ENCODE measurements around the gene FURIN.
"Not testable (repeated sequence)": the region's sequence is repeated elsewhere in the genome, so short reads cannot be mapped to it uniquely, and the experiment has no call there.

The FURIN gene

DNA sequence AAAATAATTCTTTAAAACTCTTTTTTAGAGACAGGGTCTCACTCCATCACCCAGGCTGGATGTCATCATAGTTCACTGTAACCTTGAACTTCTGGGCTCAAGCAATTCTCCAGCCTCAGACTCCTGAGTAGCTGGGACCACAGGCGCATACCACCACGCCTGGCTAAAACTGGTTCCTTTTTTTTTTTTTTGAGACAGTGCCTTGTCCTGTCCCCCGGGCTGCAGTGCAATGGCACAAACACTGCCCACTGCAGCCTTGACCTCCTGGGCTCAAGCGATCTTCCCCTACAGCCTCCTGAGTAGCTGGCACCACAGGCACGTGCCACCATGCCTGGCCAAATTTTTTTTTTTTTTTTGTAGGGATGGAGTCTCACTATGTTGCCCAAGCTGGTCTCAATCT is 23.7 kb upstream of the FURIN start:
- no peak for DNase-seq (ENCODE audit: low read depth)

DNA sequence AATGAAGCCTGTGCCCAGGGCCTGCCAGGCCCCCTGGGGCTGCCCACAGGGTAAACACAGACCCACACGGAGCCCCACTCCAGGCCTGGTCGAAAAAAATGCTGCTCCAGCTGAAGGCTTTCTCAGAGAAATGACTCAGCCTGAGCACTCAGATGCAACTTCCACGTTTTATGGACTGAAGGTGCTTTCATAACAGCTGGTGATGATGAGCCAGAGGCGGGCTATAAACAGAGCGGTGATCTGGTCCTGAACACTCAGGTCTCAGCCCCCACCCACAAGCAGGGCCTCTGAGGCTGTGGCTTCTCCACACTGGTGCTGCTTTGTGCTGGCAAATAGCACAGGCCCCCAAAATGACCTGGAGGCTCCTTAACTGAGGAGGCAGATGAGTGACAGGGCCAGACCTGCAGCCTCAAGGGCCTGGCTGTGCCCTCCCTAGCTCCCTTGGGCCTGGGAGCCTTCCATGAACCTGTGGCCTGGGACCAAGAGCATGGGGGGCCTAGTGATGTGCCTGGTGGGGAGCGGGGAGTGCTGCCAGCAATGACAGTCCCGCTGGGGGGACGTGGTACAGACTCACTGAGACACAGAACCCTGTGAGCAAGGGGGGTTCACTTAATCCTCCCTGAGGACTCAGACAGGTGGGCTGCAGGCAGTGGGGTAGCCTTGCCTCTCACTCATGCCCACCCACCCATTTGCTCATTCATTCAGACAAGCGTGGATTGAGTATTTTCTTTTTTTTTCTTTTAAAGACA is 23.0 kb upstream of the FURIN start:
- DNase-seq (ENCODE audit: low read depth): no peak

DNA sequence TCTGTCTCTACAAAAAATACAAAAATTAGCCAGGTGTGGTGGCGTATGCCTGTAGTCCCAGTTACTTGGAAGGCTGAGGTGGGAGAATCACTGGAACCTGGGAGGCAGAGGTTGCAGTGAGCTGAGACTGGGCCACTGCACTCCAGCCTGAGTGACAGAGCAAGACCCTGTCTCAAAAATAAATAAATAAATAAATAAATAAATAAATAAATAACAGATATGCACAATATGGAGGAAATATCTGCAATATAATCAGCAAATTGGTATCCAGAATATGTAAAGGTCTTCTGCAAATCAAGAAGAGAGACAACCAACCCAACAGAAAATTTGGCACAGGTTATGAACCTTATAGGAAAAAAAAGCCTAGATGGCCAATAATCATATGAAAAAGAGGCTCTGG is 19.0 kb upstream of the FURIN start:
- DNase-seq (ENCODE audit: low read depth): not testable (repeated sequence)

DNA sequence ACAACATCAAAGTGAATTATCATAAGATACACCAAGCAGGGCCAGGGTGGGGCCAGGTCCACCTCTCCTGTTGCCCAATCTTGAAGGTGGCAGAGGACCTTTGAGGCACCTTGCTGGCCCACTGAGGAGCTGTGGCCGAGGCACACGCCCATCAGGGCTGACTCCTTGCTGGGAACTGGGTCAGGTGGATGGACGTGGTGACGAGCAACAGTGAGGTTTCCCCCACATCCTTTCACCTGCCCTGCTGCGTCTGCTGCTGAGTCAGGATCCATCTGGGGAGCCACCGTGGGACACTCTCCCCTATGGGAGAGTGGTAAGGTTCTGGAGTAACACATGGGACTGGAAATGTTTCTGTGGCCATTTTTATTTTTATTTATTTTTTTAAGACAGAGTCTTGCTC is 17.3 kb upstream of the FURIN start:
- no peak for DNase-seq (ENCODE audit: low read depth)

DNA sequence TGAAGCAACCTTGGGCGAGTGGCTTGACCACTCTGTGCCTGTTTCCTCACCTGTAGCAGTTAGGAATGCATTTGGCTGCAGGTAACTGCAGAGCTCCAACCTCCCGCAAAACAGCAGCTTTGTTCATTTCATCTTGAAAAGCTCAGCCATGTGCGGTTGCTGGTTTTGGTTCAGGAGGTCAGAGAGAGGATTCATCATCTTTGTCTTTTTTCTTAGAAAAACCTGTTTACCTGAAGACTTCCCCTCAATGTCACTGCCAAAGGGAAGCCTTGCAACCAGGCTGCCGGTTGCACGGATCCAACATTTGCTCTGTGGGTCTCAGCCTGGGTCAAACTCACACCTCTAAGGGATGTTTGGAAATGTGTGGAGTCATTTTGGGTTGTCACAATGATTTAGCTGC is 16.4 kb upstream of the FURIN start:
- DNase-seq (ENCODE audit: low read depth): no peak

DNA sequence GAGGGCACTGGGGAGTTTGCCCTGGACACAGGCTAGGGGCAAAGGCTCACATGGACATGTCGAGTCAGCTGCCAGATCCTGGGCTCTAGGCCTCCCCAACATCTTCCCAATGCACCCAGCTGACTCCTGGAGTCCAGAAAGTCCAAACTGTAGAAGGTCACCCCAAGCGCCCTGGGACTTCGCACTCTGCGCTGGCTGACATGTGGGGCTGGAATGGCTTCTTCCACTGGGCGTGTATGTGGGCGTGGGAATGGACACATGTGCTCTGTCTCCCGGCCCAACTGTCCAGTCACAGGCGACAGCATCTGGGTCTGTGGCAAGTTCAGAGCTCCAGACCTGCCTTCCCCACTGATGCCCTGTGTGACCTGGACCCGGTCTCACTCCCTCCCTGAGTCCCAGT is 13.2 kb upstream of the FURIN start:
- no peak for DNase-seq (ENCODE audit: low read depth)

DNA sequence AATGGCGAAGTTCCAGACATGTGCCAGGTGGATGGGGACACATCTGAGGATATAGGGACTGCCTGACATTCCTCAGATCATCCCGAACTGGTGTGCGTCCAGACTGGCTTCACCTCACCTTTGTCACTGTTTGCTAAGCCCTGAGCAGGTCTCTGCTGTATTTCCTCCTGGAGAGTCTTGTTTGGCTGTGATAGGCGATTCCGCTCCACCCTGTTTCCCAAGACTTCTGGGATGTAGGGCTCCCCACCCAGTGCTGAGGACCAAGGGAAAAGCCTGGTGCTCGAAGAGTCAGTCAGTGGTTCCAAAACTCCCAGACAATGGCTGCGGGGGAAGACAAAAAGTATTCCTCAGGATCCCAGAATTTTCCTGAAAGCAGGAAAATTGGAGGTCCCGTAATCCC is 11.1 kb upstream of the FURIN start:
- DNase-seq (ENCODE audit: low read depth): no peak

GRCh38 chr15:90857883-90858443 is 10.4 kb upstream of the FURIN start:
- no peak for DNase-seq (ENCODE audit: low read depth)

DNA sequence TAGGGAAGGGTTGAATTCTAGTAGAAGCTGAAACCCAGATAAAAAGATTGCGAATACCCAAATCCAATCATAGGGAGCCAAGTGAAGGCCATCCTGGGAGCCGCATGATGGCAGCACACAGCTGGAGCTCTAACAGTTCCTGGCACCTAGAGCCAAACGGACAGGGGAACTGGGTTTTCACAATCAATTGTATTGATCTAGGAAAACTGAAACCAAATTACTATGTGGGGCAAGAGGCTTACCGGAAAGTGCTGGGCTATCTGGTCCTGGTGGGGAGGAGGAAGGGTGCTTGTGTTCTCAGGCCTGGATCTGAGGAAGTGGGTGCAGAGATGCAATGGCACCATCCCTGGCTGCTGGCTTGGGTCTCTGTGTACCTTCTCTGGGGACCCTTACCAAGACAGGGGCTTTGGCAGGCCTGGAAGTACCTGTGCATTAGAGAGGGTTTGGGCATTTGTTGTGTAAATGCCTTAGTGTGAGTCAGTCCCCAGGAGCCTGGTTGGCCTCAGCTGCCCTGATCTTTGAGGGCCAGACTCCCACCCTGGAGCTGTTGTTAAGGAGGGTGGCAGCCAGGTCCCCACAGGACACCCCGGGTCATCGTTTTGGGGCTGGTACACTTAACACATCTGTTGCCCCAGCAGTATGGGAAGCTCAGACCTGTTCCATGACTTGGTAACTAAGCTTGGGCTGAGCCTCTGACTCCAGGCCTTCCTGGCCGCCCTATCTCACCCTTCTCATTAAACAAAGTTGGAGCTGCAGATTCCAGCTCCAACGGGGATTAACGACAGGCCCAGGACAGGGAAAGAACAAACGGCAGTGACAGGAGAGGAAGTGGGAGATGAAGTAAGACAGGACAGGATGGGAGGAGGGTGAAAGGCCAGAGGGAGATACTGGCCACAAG is 8.9 kb upstream of the FURIN start:
- DNase-seq (ENCODE audit: low read depth): no peak

DNA sequence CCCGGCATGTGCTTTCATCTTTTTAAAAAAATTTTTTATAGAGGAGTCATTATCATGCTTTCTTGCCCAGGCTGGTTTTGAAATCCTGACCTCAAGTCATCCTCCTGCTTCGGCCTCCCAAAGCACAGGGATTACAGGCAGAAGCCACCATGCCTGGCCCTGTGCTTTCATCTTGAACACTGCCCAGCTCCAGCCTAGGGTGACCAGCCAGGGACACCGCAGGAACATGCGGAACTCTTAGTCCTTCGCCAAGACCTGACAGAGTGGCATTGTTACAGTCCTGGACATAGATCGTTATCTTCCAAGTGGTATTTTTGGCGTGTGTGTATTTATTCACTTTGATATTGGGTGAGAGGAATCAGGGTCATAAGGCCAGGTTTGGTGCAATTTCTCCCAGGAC is 7.9 kb upstream of the FURIN start:
- DNase-seq (ENCODE audit: low read depth): no peak

DNA sequence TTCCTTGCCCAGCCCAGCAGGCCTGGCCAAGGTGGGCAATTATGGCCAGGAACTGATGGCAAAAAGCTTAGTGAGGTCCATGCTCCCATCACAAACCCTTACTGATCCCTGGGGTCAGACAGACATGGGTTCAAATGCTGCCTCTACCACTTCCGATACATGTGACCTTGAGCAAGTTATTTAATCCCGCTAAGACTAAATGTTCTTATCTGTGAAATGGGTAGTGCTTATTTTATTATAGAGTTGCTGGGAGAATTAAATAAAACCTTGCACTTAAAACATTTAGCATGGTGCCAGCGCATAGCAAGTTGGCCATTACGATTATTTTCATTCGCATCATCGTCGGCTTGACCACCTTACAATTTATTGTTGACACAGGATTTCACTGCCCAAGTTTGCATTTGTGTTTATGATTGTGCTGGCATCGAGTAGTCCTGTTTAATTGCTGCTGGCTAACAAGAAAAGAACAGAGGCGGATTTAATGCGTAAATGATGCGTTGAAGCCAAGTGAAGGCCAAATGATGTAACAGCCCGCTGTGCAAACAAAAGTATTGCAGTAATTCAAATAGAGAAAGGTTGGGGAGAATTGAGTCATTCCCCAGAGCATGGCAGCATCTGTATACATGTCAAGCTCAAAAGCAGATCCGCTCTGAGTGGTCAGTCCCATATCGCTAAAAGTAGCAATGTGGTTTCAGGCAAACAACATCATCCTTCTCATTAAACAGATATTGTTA is 7.3 kb upstream of the FURIN start:
- no peak for DNase-seq (ENCODE audit: low read depth)

DNA sequence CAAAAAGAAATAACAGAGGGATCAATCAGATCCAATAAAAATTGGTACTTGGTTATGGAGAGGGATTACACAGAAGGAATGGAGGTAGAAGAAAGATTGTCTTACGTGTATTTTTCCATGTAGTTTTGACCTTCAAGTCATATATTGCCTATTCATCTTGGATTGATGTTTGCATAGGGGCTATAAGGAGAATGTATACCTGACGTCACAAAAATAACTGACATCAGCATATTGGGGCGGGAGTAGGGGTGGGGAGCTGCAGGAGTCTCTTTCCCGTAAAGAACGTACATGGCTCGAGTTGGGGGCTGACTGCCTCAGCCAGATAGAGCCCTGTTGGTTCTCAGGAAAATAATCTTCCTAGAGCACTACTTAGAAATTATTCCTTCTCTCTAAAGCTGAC is 5.9 kb upstream of the FURIN start:
- no peak for DNase-seq (ENCODE audit: low read depth)

DNA sequence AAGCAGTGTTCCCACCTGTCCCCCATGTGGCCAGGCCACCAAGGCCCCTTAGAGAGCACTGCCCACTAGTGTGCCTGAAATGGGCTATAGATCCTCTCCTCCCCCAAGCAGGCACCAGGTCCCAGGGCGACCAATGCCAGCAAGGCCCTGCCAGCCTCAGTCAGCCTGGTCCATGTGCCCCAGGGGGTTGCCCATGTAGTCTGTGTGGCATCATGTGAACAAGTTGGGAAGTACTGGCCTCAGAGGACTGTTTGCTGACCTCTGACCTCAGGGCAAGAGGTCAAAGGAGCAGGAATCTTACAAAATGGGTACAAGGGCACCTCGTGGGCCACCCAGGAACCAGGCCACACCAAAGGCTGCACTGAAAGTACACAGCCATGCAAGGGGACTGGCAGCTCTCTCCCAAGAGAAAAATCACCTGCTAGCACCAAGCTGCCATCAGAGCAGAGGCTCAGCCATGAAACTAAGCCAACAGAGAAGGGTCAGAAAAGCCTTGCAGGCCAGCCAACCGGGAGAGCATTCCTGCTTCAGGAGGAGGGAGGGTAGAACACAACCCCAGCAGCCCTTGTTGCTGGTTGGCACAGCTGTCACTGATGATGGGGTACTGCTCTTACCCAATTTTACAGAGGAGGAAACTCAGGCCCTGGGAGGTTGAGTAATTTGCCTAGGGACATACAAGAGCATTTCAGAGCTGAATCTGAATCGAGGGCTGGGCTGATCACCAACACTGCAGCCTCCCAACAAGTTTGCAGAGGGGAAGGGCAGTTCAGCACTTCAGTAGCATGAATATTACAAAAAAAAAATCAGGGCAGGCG is 5.2 kb upstream of the FURIN start:
- DNase-seq (ENCODE audit: low read depth): no peak

GRCh38 chr15:90863987-90864386 is 4.4 kb upstream of the FURIN start:
- no peak for DNase-seq (ENCODE audit: low read depth)

- no peak for DNase-seq (ENCODE audit: low read depth)
Measured at GRCh38 chr15:90864507-90864906, 3.9 kb upstream of the FURIN start.

- no peak for DNase-seq (ENCODE audit: low read depth)
Measured at GRCh38 chr15:90865702-90866101, 2.7 kb upstream of the FURIN start.

GRCh38 chr15:90866161-90866715 is 2.1 kb upstream of the FURIN start:
- no peak for DNase-seq (ENCODE audit: low read depth)

DNA sequence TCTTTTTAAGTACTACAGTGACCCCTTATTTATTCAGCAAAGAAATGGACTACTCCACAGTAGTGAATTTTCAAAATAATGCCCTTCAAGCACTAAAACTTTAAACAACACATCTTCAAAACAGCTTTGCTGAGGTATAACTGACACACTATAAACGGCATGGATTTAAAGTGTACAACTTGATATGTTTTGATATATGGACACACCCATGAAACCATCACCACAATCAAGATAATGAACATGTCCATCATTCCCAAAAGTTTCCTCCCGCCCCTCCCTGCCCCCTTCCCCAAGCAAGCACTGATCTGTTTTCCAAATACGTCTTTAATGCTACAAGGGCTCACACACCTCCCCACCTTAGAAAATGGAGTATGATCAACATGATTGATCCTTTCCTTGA is 1.6 kb upstream of the FURIN start:
- DNase-seq (ENCODE audit: low read depth): no peak

GRCh38 chr15:90869140-90869541 is 753 bp downstream of the FURIN start:
- DNase-seq (ENCODE audit: low read depth): no peak

DNA sequence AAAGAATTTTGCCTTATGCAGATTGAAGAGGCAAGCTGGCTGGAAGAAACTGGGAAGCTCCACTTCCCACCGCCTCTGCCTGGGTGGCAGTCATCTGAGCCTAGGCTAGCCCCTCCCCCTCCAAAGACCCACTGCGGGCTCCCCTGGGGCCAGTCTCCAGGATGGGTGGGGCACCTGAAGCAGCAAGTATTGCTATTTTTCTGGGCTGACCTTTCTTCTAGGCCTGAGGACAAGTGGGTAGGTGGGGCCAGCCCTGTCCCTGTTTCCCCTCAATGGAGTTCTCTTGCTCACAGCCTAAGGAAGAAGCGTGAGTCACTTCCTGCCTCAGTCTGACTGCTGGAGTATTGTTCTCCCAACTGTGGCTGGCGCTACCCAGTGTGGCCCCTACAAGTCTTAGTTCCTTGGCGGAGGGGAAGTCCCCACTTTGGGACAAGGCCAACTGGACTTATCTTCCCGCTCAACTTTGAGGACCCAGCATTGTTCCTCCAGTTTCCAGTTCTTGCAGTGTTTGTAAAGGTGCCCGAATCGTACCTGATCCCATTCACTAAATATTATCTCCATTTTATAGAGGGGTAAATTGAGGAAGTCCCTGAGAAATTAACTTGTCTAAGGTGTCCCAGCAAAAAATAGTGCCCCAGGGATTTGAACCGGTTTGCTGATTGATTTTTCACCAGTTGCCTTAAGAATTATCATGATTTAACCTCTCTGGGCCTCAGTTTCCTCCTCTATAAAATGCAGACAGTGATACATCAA is 1.4 kb downstream of the FURIN start:
- DNase-seq (ENCODE audit: low read depth): no peak

All from stimulated activated CD8-positive, alpha-beta memory T cell treated with anti-CD3 and anti-CD28 coated beads, Interleukin-12 subunit alpha, Interleukin-12 subunit beta, amount 100 ng/mL, for 4 hours (primary cell).